ENCODE data around the gene KRTAP6-1.

DNA sequence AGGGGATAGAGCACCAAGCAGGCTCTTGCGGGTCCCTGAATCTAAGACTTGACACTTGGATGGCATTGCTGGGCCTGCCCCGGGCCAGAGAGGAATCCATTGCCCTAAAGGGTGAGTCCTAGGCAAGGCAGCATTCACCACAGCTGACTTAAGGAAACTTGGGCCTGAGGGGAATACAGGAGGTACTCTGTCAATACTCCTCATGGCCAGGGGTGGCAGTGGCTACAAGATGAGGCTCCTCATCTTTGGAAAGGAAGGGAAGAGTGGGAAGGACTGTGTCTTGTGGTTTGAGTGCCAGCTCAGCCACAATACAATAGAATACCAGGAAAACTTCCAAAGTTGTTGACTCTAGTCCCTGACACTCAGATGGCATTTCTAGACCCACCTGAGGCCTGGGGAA, 7.8 kb downstream of the KRTAP6-1 start:
- TF ChIP-seq SPI1 (IDR thresholded peaks at IDR 0.05; ENCODE audit: low read depth, low read length) (no peak), POLR2AphosphoS5 (IDR thresholded peaks at IDR 0.05; ENCODE audit: low read depth, low read length) (no peak), POU2F2 (IDR thresholded peaks at IDR 0.05; ENCODE audit: low read depth, low read length) (no peak), POLR2A (IDR thresholded peaks at IDR 0.05; ENCODE audit: low read depth, low read length) (no peak), PAX5 (IDR thresholded peaks at IDR 0.05; ENCODE audit: insufficient read depth, low read length, severe bottlenecking) (no peak), TAF1 (IDR thresholded peaks at IDR 0.05; ENCODE audit: low read depth, low read length) (no peak)

Data from GM12891 (cell line).